ENCODE results near the gene KRT13.

The KRT13 gene

GRCh38 chr17:41475421-41475820 lies 30.0 kb downstream of the KRT13 start:
- DNase-seq, result no peak

DNA sequence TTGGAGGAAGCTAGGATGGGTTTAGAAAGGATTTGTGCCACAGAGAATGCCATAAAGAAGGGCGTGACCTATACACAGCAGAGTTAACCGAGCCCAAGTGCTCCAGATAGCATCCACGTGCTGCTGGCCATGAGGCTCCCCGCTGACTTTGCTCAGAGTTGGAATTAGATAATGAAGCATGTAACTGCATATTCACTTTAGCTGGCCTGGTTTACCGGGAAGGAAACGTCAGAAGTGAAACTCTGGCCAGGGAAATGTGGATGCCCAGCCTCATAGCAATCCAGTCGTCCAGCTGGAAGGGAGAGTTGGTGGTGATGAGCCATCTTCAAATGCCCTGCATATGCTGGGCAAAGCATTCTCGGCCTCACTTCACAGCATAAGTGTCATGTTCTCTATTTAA lies 30.5 kb downstream of the KRT13 start:
- DNase-seq, result no peak

DNA sequence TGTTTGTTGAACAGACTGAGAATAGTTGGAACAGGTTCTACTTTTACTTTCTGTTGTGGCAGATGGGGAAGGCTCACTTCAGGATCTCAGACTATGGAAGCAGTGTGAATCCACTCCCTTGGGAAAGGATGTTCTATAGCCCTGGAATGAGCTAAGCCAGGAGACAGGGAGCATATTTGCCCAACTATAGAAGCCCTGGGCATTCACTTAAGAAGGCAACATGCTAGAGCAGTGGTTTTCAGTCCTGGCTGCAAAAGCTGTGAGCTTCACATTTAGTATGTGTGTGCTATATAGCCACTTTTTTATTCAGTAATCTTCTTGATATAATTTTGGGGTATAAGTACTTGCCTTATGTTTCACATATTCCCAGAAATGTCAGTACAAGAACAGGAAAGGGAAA lies 37.1 kb downstream of the KRT13 start:
- DNase-seq, result no peak

- DNase-seq, result no peak
These were observed 37.9 kb downstream of the KRT13 start for GRCh38 chr17:41467561-41467960.

GRCh38 chr17:41466988-41467387 lies 38.4 kb downstream of the KRT13 start, which contains the start of gene KRT32:
TSS of gene KRT32 (minus strand) at chr17:41467386. CDS start at chr17:41467325, 61 bp downstream.
- no peak for DNase-seq

DNA sequence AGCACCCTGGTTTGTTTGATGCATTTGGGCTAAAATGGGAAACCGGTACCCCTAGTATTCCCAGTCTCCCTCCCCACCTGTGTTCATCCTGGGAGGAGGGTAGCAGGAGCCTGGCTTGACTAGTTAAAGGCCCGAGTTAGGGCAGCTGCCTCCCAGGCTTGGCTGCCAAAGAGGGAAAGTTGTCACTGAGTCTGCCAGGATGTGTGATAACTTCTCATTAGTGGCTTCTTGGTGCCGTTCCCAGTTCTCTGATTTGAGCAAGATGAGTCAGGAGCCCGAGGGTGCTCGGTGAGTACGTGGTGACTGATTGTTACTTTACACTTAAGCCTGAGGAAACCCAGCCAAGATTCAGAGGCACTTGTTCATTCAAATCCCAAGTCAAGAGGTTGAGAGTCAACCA lies 40.7 kb downstream of the KRT13 start:
- peak in 10 of 56 donors; percentile 2 to 44 (median 10) for DNase-seq

DNA sequence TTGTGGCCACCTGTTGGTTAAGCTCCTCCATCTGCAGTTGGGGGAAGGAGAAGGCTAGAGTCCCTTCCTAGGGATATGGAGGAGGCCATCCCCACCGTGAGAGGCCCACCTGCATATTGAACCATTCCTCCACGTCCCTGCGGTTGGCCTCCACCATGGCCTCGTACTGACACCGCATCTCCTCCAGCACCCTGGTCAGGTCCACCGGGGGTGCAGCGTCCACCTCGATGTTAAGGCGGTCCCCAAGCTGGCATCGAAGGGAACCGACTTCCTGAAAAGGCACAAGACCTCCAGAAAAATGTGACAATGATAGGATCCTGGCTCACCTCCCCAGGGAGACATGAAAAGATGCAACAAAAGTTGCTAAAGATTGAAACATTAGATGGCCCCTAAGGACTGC lies 41.2 kb downstream of the KRT13 start:
- DNase-seq, result no peak

DNA sequence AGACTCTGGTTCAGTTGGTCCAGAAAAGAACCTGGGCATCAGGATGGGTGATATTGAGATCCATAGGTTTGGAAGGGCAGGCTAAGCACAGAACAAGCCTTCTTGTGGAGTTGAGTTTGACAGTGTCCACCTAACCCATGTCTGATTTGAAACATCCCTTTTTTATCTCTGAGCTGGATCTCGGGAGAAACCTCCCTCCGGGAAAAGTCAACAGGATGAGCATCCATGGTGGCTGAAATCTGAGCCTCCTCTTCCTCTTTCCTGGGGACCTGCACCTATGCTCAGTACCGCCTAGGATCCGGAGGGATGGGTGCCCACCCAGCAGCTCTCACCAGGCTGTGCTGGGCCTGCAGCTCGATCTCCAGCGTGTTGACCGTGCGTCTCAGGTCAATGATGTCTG lies 41.7 kb downstream of the KRT13 start:
- no peak for DNase-seq

- no peak for DNase-seq
These were observed 42.7 kb downstream of the KRT13 start for GRCh38 chr17:41462705-41463104.

GRCh38 chr17:41457676-41458075 lies 47.7 kb downstream of the KRT13 start:
- DNase-seq, result no peak

- no peak for DNase-seq
These were observed 49.2 kb downstream of the KRT13 start for GRCh38 chr17:41456204-41456603.

GRCh38 chr17:41455236-41455635 lies 50.2 kb downstream of the KRT13 start:
- DNase-seq, result no peak

- no peak for DNase-seq
These were observed 52.3 kb downstream of the KRT13 start for GRCh38 chr17:41453066-41453465.

- DNase-seq, result no peak
These were observed 53.1 kb downstream of the KRT13 start for GRCh38 chr17:41452281-41452680.

DNA sequence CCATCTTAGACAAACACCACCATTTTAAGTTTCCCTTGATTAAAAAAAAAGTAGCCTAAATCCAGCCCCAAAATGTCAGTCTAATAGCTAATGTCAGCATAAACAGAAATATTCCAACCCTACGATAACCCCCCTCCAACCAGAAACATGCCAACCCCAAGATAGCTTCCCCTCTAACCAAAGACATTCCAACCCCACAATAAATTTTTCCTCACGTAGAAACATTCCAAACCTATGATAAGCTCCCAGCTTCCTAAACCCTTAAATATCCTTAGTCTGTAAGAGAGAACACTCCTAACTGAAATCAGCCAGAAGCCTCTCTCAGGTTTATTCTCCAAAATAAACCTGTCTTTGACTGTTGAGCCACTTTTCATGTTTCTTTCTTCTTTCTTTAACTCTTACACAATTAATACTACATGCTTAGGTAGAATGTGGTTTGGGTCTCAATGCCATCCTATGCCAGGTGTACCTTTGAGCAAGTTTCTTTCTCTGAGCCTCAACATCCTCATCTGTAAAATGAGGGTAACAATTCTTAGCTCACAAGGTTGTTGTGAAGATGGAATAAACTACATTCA lies 54.2 kb downstream of the KRT13 start:
- DNase-seq, result no peak

All from nucleus accumbens (tissue), 56 donors.